ENCODE results near the gene CPEB3. TPM values are rescaled to one million over a fixed set of nuclear protein-coding genes. Genes with fewer than 3 reads are reported as not detected.

Gene CPEB3
- total RNA-seq, 1 donor from 2014 or later, result 5.7 TPM

DNA sequence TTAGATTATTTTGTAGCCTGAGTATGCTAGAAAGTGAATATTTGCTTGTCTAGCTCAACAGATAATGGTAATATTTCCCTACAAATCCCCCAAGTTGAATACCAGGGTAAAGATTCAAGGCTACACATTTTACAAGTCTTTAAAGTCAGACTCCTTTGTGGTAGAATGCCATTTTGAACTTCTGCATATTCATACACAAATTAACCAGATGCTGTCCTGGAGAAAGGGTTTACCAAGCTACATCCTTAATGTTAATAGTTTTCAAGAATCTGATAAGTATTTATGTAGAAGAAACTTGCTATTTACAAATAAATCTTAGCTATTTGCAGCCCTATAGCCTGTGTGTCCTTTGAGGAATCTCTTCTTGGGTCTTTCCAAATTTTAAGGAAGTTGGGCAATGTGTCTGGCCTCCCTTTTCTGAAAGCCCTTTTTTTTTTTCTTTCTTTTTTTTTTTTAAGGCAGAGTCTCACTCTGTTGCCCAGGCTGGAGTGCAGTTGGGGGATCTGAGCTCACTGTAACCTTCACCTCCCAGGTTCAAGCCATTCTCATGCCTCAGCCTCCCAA lies 82.6 kb downstream of the CPEB3 start:
- no peak for DNase-seq
- H3K4me3 ChIP-seq, result no peak overlapping the region
- H3K27me3 ChIP-seq, result no peaks in the 10 kb centered on the region
- no peak overlapping the region for H3K27ac ChIP-seq
- peaks cover 6% of the 10 kb centered on the region for H3K4me1 ChIP-seq
- intact Hi-C loops (cut with DNase I), result no loop called here
- H3K9me3 ChIP-seq, result no peaks in the 10 kb centered on the region
- no peak for ATAC-seq
- no peaks in the 10 kb centered on the region for H3K36me3 ChIP-seq
- no peak for TF ChIP-seq CTCF (IDR thresholded peaks at IDR 0.05)

GRCh38 chr10:92207061-92207460 lies 83.8 kb downstream of the CPEB3 start:
- no peaks in the 10 kb centered on the region for H3K27me3 ChIP-seq
- TF ChIP-seq CTCF (IDR thresholded peaks at IDR 0.05), result no peak
- no peaks in the 10 kb centered on the region for H3K36me3 ChIP-seq
- intact Hi-C loops (cut with DNase I), result no loop called here
- DNase-seq (no peak), ATAC-seq (no peak)
- H3K4me3 ChIP-seq, result no peak overlapping the region
- H3K4me1 ChIP-seq, result peaks cover 6% of the 10 kb centered on the region
- H3K9me3 ChIP-seq, result no peaks in the 10 kb centered on the region
- H3K27ac ChIP-seq, result no peak overlapping the region

DNA sequence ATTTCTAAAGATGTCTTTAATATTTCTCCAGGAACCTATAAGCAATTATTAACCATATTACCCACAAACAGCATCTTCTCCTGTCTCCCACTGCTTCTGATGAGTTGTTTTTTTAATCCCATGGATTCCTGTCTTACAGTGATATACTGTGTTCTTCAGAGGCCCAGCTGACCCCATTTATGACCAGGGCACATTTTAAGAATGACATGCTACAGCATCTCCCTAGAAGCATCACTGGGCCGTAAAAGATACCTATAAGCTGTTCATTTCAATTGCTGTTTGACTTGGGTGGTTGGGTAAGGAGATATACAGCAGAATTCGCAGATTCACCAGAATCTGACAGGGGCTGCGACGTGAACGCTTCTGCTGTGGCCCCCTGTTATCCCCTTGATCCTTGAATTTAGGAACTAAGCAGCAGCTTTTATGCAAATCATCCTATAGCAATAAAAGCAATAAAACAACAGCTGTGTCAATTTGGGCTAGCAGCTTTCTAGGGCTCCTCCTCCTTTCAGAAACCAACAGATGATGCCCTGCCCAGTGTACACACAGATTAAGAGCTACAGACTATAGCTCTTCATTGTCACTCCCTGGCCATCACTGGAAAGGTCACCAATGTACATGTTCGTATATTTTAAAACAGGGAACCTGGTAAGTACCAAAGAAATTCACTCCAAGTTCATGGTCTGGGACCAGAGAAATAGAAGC lies 86.8 kb downstream of the CPEB3 start:
- peaks cover 6% of the 10 kb centered on the region for H3K4me1 ChIP-seq
- H3K9me3 ChIP-seq, result no peaks in the 10 kb centered on the region
- no peak for TF ChIP-seq CTCF (IDR thresholded peaks at IDR 0.05)
- DNase-seq (no peak), ATAC-seq (no peak)
- H3K36me3 ChIP-seq, result no peaks in the 10 kb centered on the region
- H3K27ac ChIP-seq, result no peak overlapping the region
- intact Hi-C loops (cut with DNase I), result no loop called here
- no peak overlapping the region for H3K4me3 ChIP-seq
- H3K27me3 ChIP-seq, result no peaks in the 10 kb centered on the region

- intact Hi-C loops (cut with DNase I), result no loop called here
- ATAC-seq (no peak), DNase-seq (no peak)
- no peaks in the 10 kb centered on the region for H3K27me3 ChIP-seq
- no peaks in the 10 kb centered on the region for H3K4me1 ChIP-seq
- H3K36me3 ChIP-seq, result no peaks in the 10 kb centered on the region
- TF ChIP-seq CTCF (IDR thresholded peaks at IDR 0.05), result no peak
- no peak overlapping the region for H3K4me3 ChIP-seq
- H3K27ac ChIP-seq, result no peak overlapping the region
- H3K9me3 ChIP-seq, result no peaks in the 10 kb centered on the region
Measured at GRCh38 chr10:92202536-92202935, 88.3 kb downstream of the CPEB3 start.

DNA sequence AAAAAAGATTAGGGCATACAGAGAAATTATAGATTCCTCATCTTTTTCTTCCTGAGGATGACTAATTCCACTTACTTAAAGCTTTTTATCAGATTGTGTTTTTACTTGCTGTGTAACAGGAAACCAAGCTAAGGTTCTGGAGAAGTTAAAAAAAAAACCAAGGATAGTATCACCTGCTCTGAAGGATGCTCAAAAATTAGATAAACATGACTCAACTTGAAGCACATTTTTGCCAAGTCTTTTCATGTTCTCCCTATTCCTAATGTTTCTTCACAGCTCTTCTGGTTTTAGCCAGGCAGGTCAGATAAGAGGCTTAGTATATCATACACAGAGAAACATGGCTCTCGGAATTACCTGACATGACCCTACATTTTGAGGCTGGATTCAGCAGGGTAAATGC lies 90.3 kb downstream of the CPEB3 start:
- Histone ChIP-seq H3K4me3 (no peak overlapping the region), H3K36me3 (no peaks in the 10 kb centered on the region), H3K9me3 (no peaks in the 10 kb centered on the region), H3K27ac (no peak overlapping the region), H3K4me1 (no peaks in the 10 kb centered on the region), H3K27me3 (no peaks in the 10 kb centered on the region)
- DNase-seq (no peak), ATAC-seq (no peak)
- TF ChIP-seq CTCF (IDR thresholded peaks at IDR 0.05), result no peak
- intact Hi-C loops (cut with DNase I), result no loop called here
